Liver (tissue), 9 donors: ENCODE data around the gene CCR3. TPM values are rescaled to one million over a fixed set of nuclear protein-coding genes. Genes with fewer than 3 reads are reported as not detected.

ENCODE experiments used
- DNase-seq: peaks from one replicate; pipeline ENCODE4 v3.0.0-alpha.2; 2017; ENCODE audit warnings: low spot score
- H3K27ac ChIP-seq, 2 donors: one replicate each; pipeline ENCODE4 v1.7.0; 2013; ENCODE audit warnings: inconsistent platforms in 2 of 2, low read length in 2 of 2, control low read depth in 1 of 2, low read depth in 1 of 2, mild to moderate bottlenecking in 1 of 2
- H3K27me3 ChIP-seq, 4 donors: one replicate each; pipeline versions ENCODE4 v1.6.1 to v1.7.0; 2013; ENCODE audit warnings: low read length in 3 of 4, inconsistent platforms in 1 of 4, mild to moderate bottlenecking in 1 of 4, moderate library complexity in 1 of 4; ENCODE audit not compliant: control insufficient read depth in 4 of 4, insufficient read depth in 4 of 4
- H3K36me3 ChIP-seq, 4 donors: one replicate each; pipeline versions ENCODE4 v1.6.1 to v1.7.0; 2013; ENCODE audit warnings: low read length in 3 of 4, mild to moderate bottlenecking in 3 of 4, low read depth in 1 of 4, moderate library complexity in 1 of 4; ENCODE audit not compliant: control insufficient read depth in 4 of 4, insufficient read depth in 3 of 4
- H3K4me1 ChIP-seq, 4 donors: one replicate each; pipeline versions ENCODE4 v1.6.1 to v1.7.0; 2013; ENCODE audit warnings: low read length in 3 of 4, mild to moderate bottlenecking in 3 of 4, moderate library complexity in 1 of 4; ENCODE audit not compliant: control insufficient read depth in 4 of 4, insufficient read depth in 4 of 4
- H3K4me3 ChIP-seq, 3 donors: one replicate each; pipeline versions ENCODE4 v1.6.1 to v1.7.0; 2013; ENCODE audit warnings: low read length in 3 of 3, control low read depth in 1 of 3, low read depth in 1 of 3, mild to moderate bottlenecking in 1 of 3
- H3K9ac ChIP-seq, 2 donors: one replicate each; pipeline ENCODE4 v1.7.0; 2013; ENCODE audit warnings: low read length in 2 of 2, mild to moderate bottlenecking in 2 of 2, moderate library complexity in 2 of 2, control low read depth in 1 of 2, low read depth in 1 of 2
- H3K9me3 ChIP-seq, 4 donors: one replicate each; pipeline versions ENCODE4 v1.6.1 to v1.7.0; 2013; ENCODE audit warnings: low read length in 3 of 4; ENCODE audit not compliant: control insufficient read depth in 4 of 4
- CTCF ChIP-seq: fragments of 150-350 bp; IDR thresholded peaks from 2 replicates; pipeline ENCODE4 v1.5.1; 2017; ENCODE audit warnings: improper control_type of control experiment, low read depth, low read length; ENCODE audit not compliant: missing input control
- EGR1 ChIP-seq, 2 donors: IDR thresholded peaks; 2 replicates each; pipeline ENCODE4 v1.6.1; 2016 to 2018; ENCODE audit warnings: antibody characterized with exemption in 2 of 2, low read depth in 2 of 2
- FOXA1 ChIP-seq: IDR thresholded peaks from 2 replicates; pipeline ENCODE4 v1.6.1; 2016; ENCODE audit warnings: antibody characterized with exemption
- FOXA2 ChIP-seq: IDR thresholded peaks from 2 replicates; pipeline ENCODE4 v1.6.1; 2016; ENCODE audit warnings: antibody characterized with exemption
- GABPA ChIP-seq, 2 donors: IDR thresholded peaks in 1 of 2; conservative IDR thresholded peaks in 1 of 2; 2 replicates each; pipeline ENCODE4 v1.6.1; 2016; ENCODE audit warnings: antibody characterized with exemption in 2 of 2, mild to moderate bottlenecking in 1 of 2, moderate library complexity in 1 of 2
- HNF4A ChIP-seq, 2 donors: conservative IDR thresholded peaks; 2 replicates each; pipeline ENCODE4 v1.6.1; 2016; ENCODE audit warnings: antibody characterized with exemption in 2 of 2, mild to moderate bottlenecking in 2 of 2
- HNF4G ChIP-seq: IDR thresholded peaks from 2 replicates; pipeline ENCODE4 v1.6.1; 2016; ENCODE audit warnings: antibody characterized with exemption
- JUND ChIP-seq, 2 donors: IDR thresholded peaks; 2 replicates each; pipeline ENCODE4 v1.6.1; 2016; ENCODE audit warnings: antibody characterized with exemption in 2 of 2
- MAX ChIP-seq: IDR thresholded peaks from 2 replicates; pipeline ENCODE4 v1.6.1; 2016; ENCODE audit warnings: antibody characterized with exemption
- NR2F2 ChIP-seq: IDR thresholded peaks from 2 replicates; pipeline ENCODE4 v1.6.1; 2016; ENCODE audit warnings: antibody characterized with exemption
- RAD21 ChIP-seq, 2 donors: IDR thresholded peaks; 2 replicates each; pipeline ENCODE4 v1.6.1; 2016; ENCODE audit warnings: antibody characterized with exemption in 2 of 2, mild to moderate bottlenecking in 2 of 2
- RXRA ChIP-seq, 2 donors: IDR thresholded peaks; 2 replicates each; pipeline ENCODE4 v1.6.1; 2017 to 2018; ENCODE audit warnings: antibody characterized with exemption in 2 of 2, mild to moderate bottlenecking in 1 of 2
- SP1 ChIP-seq: IDR thresholded peaks from 2 replicates; pipeline ENCODE4 v1.6.1; 2018; ENCODE audit warnings: antibody characterized with exemption, mild to moderate bottlenecking
- TAF1 ChIP-seq: conservative IDR thresholded peaks from 2 replicates; pipeline ENCODE4 v1.6.1; 2016; ENCODE audit warnings: antibody characterized with exemption, mild to moderate bottlenecking
- YY1 ChIP-seq: IDR thresholded peaks from 2 replicates; pipeline ENCODE4 v1.6.1; 2016; ENCODE audit warnings: antibody characterized with exemption, mild to moderate bottlenecking
- whole genome bisulfite sequencing: extraction: QIAGEN DNeasy Blood & Tissue Kit; methylation state at CpG from one replicate; pipeline ENCODE4 v1.1.7; 2013; 5-methylcytosine and 5-hydroxymethylcytosine counted together
- polyA plus RNA-seq, 2 donors: library from polyadenylated mRNA; stranded (reverse) in 1 of 2; unstranded in 1 of 2; fragments of 200-250 nt in 1 of 2; fragments of >200 nt in 1 of 2; fragmentation: Nextera tagmentation in 1 of 2; extraction: Ambion mirVana in 1 of 2; gene quantifications; one replicate each; pipeline versions ENCODE4 v1.2.1 to v1.2.3, GENCODE V29; 2013 to 2015
- total RNA-seq, 2 donors: library from RNA; depleted of rRNA; stranded (reverse); fragments of >200 nt; gene quantifications; one replicate each; pipeline ENCODE4 v1.2.3, GENCODE V29; 2014
- TF ChIP-seq, protein P1 (sequence below): IDR thresholded peaks from 2 replicates; pipeline ENCODE4 v1.6.1; 2016; ENCODE audit warnings: antibody characterized with exemption, mild to moderate bottlenecking
- TF ChIP-seq, protein P2 (sequence below): IDR thresholded peaks from 2 replicates; pipeline ENCODE4 v1.6.1; 2016; ENCODE audit warnings: antibody characterized with exemption
- TF ChIP-seq, protein P3 (sequence below): IDR thresholded peaks from 2 replicates; pipeline ENCODE4 v1.6.1; 2016; ENCODE audit warnings: antibody characterized with exemption
- donor health status: healthy.
- donor health status: healthy.
- donor health status: healthy.
- donor health status: healthy.
- donor health status: healthy.

Gene CCR3
- total and polyA plus RNA-seq, 4 donors = 0.05 to 0.13 TPM; not detected in 2

DNA sequence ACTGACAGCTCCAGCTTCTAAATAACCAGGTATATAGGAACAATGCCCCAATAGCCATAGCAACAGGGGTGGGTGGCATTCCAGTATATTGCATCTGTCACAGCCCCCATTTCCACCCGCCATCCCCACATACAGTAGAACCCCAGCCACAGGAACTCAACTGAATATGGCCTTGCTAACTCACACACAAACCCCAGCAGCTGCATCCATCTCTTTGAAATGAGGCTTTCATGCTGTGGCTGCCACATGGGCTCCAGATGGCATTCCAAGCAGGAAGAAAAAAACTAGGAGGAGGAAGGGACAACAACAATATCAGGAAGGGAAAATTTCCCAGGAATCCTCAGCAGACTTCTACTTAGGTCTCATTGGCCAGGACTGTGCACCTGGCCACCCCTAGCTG is 54.6 kb downstream of the CCR3 start:
- H3K36me3 ChIP-seq = no peaks in the 10 kb centered on the region
- TF ChIP-seq NR2F2 = no peak
- TF ChIP-seq, protein P1, sequence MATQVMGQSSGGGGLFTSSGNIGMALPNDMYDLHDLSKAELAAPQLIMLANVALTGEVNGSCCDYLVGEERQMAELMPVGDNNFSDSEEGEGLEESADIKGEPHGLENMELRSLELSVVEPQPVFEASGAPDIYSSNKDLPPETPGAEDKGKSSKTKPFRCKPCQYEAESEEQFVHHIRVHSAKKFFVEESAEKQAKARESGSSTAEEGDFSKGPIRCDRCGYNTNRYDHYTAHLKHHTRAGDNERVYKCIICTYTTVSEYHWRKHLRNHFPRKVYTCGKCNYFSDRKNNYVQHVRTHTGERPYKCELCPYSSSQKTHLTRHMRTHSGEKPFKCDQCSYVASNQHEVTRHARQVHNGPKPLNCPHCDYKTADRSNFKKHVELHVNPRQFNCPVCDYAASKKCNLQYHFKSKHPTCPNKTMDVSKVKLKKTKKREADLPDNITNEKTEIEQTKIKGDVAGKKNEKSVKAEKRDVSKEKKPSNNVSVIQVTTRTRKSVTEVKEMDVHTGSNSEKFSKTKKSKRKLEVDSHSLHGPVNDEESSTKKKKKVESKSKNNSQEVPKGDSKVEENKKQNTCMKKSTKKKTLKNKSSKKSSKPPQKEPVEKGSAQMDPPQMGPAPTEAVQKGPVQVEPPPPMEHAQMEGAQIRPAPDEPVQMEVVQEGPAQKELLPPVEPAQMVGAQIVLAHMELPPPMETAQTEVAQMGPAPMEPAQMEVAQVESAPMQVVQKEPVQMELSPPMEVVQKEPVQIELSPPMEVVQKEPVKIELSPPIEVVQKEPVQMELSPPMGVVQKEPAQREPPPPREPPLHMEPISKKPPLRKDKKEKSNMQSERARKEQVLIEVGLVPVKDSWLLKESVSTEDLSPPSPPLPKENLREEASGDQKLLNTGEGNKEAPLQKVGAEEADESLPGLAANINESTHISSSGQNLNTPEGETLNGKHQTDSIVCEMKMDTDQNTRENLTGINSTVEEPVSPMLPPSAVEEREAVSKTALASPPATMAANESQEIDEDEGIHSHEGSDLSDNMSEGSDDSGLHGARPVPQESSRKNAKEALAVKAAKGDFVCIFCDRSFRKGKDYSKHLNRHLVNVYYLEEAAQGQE = no peak
- no peak for TF ChIP-seq HNF4G
- TF ChIP-seq SP1 = no peak
- TF ChIP-seq EGR1 (IDR thresholded peaks at IDR 0.05; ENCODE audit: low read depth in 2 of 2) = no peak
- TF ChIP-seq TAF1 = no peak
- TF ChIP-seq, protein P2, sequence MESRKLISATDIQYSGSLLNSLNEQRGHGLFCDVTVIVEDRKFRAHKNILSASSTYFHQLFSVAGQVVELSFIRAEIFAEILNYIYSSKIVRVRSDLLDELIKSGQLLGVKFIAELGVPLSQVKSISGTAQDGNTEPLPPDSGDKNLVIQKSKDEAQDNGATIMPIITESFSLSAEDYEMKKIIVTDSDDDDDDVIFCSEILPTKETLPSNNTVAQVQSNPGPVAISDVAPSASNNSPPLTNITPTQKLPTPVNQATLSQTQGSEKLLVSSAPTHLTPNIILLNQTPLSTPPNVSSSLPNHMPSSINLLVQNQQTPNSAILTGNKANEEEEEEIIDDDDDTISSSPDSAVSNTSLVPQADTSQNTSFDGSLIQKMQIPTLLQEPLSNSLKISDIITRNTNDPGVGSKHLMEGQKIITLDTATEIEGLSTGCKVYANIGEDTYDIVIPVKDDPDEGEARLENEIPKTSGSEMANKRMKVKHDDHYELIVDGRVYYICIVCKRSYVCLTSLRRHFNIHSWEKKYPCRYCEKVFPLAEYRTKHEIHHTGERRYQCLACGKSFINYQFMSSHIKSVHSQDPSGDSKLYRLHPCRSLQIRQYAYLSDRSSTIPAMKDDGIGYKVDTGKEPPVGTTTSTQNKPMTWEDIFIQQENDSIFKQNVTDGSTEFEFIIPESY = no peak
- no peak for TF ChIP-seq GABPA (IDR thresholded peaks at IDR 0.05 in 1 of 2, conservative IDR thresholded peaks at IDR 0.05 in 1 of 2)
- TF ChIP-seq HNF4A (conservative IDR thresholded peaks at IDR 0.05) = no peak
- TF ChIP-seq FOXA2 = no peak
- TF ChIP-seq MAX = no peak
- TF ChIP-seq FOXA1 = no peak
- TF ChIP-seq, protein P3, sequence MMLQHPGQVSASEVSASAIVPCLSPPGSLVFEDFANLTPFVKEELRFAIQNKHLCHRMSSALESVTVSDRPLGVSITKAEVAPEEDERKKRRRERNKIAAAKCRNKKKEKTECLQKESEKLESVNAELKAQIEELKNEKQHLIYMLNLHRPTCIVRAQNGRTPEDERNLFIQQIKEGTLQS = no peak
- TF ChIP-seq CTCF = no peak
- no peak for TF ChIP-seq RAD21 (IDR thresholded peaks at IDR 0.05)
- no peak for TF ChIP-seq JUND (IDR thresholded peaks at IDR 0.05)
- TF ChIP-seq YY1 = no peak
- no peak for TF ChIP-seq RXRA (IDR thresholded peaks at IDR 0.05)
- H3K4me3 ChIP-seq = no peak overlapping the region
- 85% methylated on average over 1 of the region's 1 CpG for WGBS
- no peaks in the 10 kb centered on the region for H3K4me1 ChIP-seq
- no peaks in the 10 kb centered on the region for H3K9me3 ChIP-seq
- no peaks in the 10 kb centered on the region for H3K27me3 ChIP-seq
- H3K9ac ChIP-seq = no peak overlapping the region
- no peak overlapping the region for H3K27ac ChIP-seq
- DNase-seq = no peak
